GM21526 (cell line): ENCODE measurements around the gene KIF21A.
"Not testable (repeated sequence)": the region's sequence is repeated elsewhere in the genome, so short reads cannot be mapped to it uniquely, and the experiment has no call there.

Experiments
- ATAC-seq: cut with Tn5 transposase; IDR thresholded peaks from one replicate; pipeline ENCODE4 v1.9.1; 2021; ENCODE audit warnings: moderate library complexity; ENCODE audit not compliant: unreplicated experiment, low FRiP score

KIF21A gene

DNA sequence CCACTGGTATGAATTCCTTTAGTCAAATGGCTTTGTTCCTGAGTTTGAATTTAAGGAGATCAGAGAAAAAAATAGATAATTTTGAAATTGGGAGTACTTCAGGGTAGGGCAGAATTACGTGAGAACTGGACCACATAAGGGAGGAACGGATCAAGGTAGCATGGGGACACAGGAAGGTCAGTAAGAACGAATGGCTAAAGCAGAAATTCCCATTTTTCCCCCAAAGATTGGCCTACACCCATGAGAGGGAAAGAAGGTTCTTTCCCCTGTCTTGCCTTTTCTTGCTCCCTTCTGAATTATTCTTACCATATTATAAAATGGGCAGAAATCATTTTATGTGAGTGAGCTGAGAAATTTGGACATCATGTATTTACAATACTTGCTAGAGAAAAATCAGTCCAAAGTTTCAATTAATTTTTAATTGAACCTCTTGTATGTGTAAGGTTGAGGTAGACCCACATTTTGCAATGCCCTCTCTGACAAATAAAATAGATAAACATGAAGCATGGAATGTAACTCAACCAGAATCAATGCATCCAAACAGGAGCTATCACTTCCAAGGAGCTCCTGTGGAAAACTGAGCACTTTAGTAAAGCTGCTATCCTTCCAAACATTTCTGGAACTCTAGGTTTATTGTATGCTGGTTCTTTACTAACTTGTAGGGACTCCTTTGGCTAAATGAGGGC is 93.8 kb downstream of the KIF21A start:
- ATAC-seq = no peak

DNA sequence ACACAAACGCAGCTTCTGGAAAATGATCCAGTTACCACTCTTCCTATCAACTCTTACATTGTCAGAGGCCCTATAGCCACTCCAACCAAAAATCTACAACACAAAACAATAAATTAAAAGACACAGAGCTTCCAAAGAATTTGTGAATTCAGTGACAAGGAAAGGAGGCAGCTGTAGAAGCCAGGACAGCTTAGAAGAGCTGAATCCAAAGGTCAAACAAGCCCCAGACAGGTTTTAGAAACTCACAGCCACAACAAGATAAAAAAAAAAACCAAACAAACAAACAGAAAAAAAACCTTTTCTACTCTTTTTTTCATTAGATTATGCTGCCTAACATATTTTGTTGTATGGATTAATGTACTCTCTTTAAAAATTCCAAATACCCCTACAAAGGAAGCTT is 94.4 kb downstream of the KIF21A start:
- no peak for ATAC-seq

DNA sequence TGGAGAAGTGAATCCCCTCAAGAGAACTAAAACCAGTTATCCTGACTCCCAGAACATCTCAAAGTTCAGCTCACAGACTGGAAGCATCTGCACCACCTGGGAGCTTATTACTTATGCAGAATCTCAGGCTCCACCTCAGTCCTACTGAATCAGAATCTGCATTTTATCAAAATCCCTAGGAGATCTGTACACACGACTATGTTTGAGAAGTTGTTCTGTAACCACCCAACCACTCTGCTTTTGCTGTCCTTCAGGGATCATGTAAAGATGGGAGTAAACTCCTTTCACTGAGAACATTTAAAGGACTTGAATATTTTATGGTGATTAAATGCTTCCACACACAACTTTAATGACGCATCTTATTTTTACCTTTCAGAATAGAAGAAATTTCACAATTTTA is 98.0 kb downstream of the KIF21A start:
- no peak for ATAC-seq

DNA sequence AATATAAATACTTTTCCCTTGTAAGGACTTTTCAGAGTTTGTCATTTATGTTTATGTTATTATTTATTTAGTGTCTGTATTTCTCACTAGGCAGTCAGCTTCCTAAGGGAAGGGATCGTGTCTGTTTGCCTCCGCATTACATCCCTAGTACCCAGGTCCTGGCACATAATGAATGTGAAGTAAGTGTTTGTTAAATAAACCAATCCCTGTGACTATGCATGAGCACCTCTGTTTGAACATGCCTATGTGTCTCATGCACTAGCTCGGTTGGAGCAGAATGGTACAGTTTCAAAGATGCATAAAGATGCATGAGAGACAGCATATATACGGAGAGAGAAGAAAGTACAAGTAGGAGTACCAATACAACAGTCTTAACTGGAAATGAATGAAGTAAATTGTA is 99.3 kb downstream of the KIF21A start:
- ATAC-seq = no peak

DNA sequence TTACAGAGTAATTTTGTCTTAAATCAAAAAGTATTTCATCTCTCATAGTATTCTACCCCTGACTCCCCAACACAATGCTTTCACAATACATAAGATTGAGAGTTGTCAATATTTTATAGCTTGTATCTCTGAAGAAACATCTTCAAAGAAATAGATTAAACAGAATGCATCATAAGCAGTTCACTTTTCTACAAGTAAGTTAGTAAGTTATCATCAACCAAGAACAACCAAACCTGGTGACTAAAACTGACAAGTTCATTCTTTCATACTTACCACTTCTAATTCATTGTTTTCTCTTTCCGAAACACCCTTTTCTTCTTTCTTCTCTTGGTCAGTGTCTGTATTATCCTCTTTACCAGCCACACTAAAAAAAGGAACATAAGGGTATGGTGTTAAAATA is 101.2 kb downstream of the KIF21A start:
- no peak for ATAC-seq

GRCh38 chr12:39341179-39341578 is 101.7 kb downstream of the KIF21A start:
- ATAC-seq = peak; percentile 58

DNA sequence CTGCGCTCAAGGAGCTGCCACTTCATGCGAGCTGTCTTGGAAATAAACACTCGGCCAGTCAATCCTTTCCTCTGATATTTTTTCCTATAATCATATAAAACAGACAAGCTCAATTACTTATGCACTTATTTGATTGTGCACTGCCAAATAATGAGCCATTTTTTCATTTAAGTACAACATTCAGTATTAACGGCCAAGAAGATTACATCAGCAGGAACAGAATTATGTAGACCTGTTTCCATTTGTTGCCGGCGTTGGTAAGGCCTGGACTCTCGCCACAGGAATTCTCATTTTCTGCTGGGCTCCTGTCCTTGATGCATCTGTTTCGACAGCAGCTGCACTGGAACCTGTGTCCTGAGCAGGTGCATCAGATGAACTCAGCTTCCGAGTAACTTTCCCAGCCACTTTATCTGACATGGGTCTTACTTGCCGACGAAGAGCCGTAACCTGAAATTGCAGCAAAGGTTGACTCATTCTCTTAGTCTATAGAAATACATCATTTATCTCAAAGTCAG is 110.2 kb downstream of the KIF21A start:
- no peak for ATAC-seq

- no peak for ATAC-seq
Measured at GRCh38 chr12:39331539-39332261, 111.2 kb downstream of the KIF21A start.

GRCh38 chr12:39329876-39330275 is 113.0 kb downstream of the KIF21A start:
- no peak for ATAC-seq

- no peak for ATAC-seq
Measured at GRCh38 chr12:39329018-39329417, 113.9 kb downstream of the KIF21A start.

DNA sequence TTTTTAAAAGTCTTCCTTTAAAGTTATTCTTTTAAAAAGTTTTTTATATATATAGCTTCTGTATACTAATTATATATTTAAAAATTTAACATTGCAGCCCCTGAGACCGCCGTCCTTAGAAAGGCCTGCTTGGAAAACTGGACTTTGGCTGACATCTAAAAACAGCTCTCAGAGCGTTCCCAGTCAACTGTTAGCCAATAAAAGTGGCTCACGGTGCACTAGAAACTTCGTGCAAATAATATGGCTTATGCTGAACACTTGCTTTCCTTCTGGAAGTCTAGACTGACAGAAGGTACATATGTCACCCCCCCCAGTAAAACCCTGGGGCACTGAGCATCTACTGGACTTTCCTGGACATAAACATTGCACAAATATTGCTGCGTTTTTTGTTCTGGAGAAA is 115.0 kb downstream of the KIF21A start:
- ATAC-seq = no peak

DNA sequence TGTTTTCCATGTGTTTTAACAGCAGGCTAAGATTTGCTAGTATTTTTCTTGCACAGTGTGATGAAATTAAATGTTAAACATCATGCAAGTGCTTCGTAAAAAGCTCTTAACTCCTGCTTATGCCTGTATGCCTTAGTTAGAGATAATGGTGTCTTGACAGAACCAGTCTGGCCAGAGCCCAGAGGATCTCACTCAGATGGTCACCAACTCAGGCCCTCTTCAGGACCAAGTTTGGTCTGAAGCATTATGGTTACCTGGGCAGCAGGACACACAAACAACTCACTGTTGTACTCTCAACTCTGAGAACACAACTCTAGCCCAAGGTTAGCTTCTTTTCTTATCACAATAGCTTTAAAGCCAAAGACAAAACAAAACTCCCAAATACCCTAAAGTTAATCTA is 115.4 kb downstream of the KIF21A start:
- no peak for ATAC-seq

GRCh38 chr12:39319180-39319579 is 123.7 kb downstream of the KIF21A start:
- ATAC-seq = no peak

GRCh38 chr12:39314547-39314946 is 128.4 kb downstream of the KIF21A start:
- ATAC-seq = no peak

DNA sequence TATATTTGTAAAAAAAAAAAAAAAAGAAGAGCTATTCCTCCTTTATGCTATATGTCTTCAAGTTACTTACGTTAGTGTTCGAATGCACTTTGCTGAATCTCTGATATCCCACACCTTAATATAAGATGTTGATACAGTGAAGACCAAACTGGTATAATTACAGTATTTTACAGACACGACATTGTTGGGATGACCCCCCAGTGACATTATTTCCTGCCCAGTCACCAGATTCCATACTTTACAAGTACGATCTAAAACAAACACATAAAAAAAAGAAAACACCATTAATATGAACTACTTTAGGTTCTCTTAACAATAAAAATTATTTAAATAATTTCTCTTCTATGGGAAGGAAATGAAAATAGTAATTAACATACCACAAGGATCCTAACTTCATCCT is 133.4 kb downstream of the KIF21A start:
- ATAC-seq = no peak

DNA sequence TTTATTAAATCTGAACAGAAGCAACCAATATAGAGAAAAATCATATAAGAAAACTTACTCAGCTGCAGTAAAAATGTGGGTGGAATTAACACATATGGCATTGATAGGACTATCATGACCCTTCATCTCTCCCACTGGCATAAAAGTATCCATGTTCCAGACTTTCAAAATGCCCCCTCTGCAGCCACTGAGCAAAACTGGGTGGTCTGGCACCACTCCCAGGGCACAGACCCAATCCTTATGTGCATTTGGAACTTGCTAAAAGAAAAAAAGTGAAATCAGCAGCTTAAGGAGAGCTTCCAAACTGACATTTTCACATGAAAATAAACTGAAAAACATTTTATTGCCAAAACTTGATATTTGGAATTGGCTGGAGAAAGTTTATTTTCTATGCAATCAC is 141.5 kb downstream of the KIF21A start:
- no peak for ATAC-seq

GRCh38 chr12:39300799-39301198 is 142.1 kb downstream of the KIF21A start:
- ATAC-seq = no peak

GRCh38 chr12:39297891-39298290 is 145.0 kb downstream of the KIF21A start:
- ATAC-seq = no peak

- no peak for ATAC-seq
Measured at GRCh38 chr12:39296496-39296895, 146.4 kb downstream of the KIF21A start.

- ATAC-seq = not testable (repeated sequence)
Measured at GRCh38 chr12:39295593-39295992, 147.3 kb downstream of the KIF21A start.

DNA sequence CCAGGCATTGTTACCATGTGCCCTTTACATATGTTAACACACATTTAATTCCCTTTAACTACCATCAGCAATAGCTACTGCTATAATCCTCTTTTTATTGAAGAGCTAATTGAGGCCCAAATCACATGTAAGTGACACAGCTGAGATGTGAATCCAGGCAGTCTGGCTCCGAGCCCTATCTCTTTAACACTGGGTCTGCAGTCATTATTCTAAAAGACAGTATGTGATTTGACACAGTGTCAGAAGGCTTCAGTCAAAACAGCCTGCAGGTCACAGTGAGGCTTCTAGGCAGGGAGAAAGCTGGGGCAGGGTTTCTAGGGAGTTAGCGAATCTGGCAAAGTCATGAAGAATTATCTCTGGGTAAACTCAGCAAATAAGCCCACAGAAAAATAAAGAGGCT is 148.2 kb downstream of the KIF21A start:
- no peak for ATAC-seq

DNA sequence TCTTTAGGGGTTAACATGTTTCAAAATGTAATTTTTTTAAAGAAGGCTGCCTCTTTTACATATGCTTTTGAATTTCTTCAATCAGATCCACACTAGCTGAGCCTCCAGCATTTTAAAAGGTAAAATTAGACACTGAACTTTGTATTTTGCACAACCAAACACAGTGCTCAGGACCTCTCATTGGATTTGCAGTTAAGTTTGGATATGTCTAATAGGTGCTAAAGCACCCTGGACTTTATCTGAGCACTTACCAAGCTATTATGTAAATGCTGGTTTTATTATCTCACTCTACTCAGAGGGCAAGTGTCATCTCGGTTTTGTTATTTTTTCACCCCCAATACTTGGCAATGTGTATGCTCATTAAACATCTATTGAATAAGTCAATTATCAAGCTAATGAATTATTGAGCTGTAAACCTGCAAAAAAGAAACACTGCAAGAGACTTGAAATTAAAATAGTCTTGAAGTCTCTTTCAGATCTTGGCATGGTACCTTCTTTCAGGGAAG is 150.7 kb downstream of the KIF21A start:
- ATAC-seq = no peak
